HepG2 (cell line): ENCODE measurements around the gene MTHFR. TPM values are rescaled to one million over a fixed set of nuclear protein-coding genes. Genes with fewer than 3 reads are reported as not detected.
A peak's percentile ranks its signal among the peaks of the same experiment; 100 is the strongest.

Experiments used
- FOXK1 ChIP-seq: sonication (generic); formaldehyde crosslinking; IDR thresholded peaks from 2 replicates; pipeline ENCODE4 v1.4.0; 2020; ENCODE audit warnings: low read depth, missing genetic modification reagents, borderline replicate concordance
- KLF13 ChIP-seq: sonication (generic); formaldehyde crosslinking; IDR thresholded peaks from 2 replicates; pipeline ENCODE4 v1.4.0; 2020; ENCODE audit warnings: mild to moderate bottlenecking, missing genetic modification reagents
- ONECUT2 ChIP-seq: sonication (generic); formaldehyde crosslinking; IDR thresholded peaks from 2 replicates; pipeline ENCODE4 v1.4.0; 2020; ENCODE audit warnings: missing genetic modification reagents
- PPARG ChIP-seq: conservative IDR thresholded peaks from 2 replicates; pipeline ENCODE4 v1.6.1; 2016; ENCODE audit warnings: missing biosample characterization, missing genetic modification reagents
- ZFP41 ChIP-seq: sonication (generic); formaldehyde crosslinking; IDR thresholded peaks from 2 replicates; pipeline ENCODE4 v1.4.0; 2020; ENCODE audit warnings: mild to moderate bottlenecking, missing genetic modification reagents, borderline replicate concordance
- ZNF616 ChIP-seq: sonication (generic); formaldehyde crosslinking; IDR thresholded peaks from 2 replicates; pipeline ENCODE4 v1.5.0; 2020; ENCODE audit warnings: low read depth, mild to moderate bottlenecking, missing genetic modification reagents
- ZNF768 ChIP-seq: sonication (generic); formaldehyde crosslinking; IDR thresholded peaks from 2 replicates; pipeline ENCODE4 v1.4.0; 2020; ENCODE audit warnings: missing genetic modification reagents
- ZNF781 ChIP-seq: sonication (generic); formaldehyde crosslinking; IDR thresholded peaks from 2 replicates; pipeline ENCODE4 v1.5.1; 2020; ENCODE audit warnings: borderline replicate concordance, mild to moderate bottlenecking, missing genetic modification reagents; ENCODE audit errors: not compliant biosample characterization
- polyA plus RNA-seq, 8 experiments: library from polyadenylated mRNA; depleted of rRNA in 3 of 8; stranded (reverse) in 7 of 8; unstranded in 1 of 8; fragments of >200 nt; fragmentation: Illumina TruSeq in 4 of 8; extraction: Trizol in 4 of 8; gene quantifications; 2 replicates each; pipeline versions ENCODE4 v1.2.1 to v1.2.3, GENCODE V29; 2011 to 2016; ENCODE audit warnings: low read depth in 4 of 8, missing spikeins in 1 of 8, mixed read lengths in 1 of 8; ENCODE audit not compliant: insufficient read depth in 1 of 8
- total RNA-seq, 5 experiments: library from RNA; depleted of rRNA; stranded (reverse); fragments of >200 nt; fragmentation: Illumina TruSeq; extraction: Trizol; gene quantifications; 2 replicates each; pipeline ENCODE4 v1.2.3, GENCODE V29; 2016; ENCODE audit warnings: low read depth in 1 of 5
- TF ChIP-seq, protein P1 (sequence below): sonication (generic); formaldehyde crosslinking; conservative IDR thresholded peaks from 2 replicates; pipeline ENCODE4 v1.4.0; 2020; ENCODE audit warnings: mild to moderate bottlenecking, missing genetic modification reagents, moderate library complexity
- TF ChIP-seq, protein P2 (sequence below): sonication (generic); formaldehyde crosslinking; IDR thresholded peaks from 2 replicates; pipeline ENCODE4 v1.4.0; 2020; ENCODE audit warnings: low read depth, mild to moderate bottlenecking, missing genetic modification reagents
- TF ChIP-seq, protein P3 (sequence below): sonication (generic); formaldehyde crosslinking; IDR thresholded peaks from 2 replicates; pipeline ENCODE4 v1.4.0; 2020; ENCODE audit warnings: missing genetic modification reagents, borderline replicate concordance
- TF ChIP-seq, protein P4 (sequence below): sonication (generic); formaldehyde crosslinking; IDR thresholded peaks from 2 replicates; pipeline ENCODE4 v1.4.0; 2020; ENCODE audit warnings: missing genetic modification reagents, borderline replicate concordance
- TF ChIP-seq, protein P5 (sequence below): IDR thresholded peaks from 2 replicates; pipeline ENCODE4 v1.6.1; 2012; ENCODE audit warnings: low read depth, low read length, improper control_type of control experiment

Gene MTHFR
- total and polyA plus RNA-seq, 2 of the 13 experiments (the other 11 are each of a cell fraction or from before 2014, with no cell fraction given): 3.8 to 8.2 TPM

DNA sequence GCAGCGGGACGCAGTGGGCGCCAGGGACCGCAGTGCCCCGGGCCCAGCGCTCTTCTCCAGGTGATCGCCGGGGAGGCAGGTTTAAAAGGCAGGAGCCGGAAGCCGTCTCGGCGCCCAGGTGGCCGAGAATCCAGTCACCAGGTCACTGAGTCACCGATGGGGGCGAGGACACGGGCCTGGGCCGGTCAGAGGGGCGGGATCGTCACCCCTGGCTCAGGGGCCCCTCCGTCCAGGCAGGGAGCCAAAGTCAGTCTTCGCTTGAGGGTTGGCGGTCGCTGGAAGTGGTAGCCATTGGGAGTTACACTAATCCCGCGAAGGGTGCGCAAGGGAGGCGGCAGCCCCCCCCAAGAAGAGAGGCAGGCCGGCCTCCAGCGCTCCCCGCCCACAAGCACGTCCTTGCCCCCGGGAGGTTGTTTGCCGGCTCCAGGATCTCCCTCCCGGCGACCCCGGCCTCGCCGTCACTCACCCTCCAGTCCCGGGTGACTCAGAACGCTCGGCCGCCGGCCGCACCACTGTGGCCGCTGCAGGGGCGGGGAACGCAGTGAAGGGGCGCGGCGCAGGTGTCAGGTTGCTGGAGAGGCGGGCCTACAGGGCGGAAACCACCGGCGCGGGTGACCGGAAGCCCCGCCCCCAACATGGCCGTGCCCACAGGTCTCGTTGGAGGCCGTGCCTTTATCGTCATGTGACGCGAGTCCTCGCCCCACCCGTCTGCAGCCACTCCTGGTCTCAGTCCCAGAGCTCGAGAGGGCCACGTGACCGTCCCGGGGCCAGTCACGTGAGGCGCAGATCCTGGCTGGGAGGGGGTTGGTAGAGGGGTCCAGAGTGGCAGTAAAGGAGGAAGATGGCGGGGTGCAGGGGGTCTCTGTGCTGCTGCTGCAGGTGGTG lies at the start of gene MTHFR, which contains the start of gene CLCN6 (continued):
- TF ChIP-seq, protein P1, sequence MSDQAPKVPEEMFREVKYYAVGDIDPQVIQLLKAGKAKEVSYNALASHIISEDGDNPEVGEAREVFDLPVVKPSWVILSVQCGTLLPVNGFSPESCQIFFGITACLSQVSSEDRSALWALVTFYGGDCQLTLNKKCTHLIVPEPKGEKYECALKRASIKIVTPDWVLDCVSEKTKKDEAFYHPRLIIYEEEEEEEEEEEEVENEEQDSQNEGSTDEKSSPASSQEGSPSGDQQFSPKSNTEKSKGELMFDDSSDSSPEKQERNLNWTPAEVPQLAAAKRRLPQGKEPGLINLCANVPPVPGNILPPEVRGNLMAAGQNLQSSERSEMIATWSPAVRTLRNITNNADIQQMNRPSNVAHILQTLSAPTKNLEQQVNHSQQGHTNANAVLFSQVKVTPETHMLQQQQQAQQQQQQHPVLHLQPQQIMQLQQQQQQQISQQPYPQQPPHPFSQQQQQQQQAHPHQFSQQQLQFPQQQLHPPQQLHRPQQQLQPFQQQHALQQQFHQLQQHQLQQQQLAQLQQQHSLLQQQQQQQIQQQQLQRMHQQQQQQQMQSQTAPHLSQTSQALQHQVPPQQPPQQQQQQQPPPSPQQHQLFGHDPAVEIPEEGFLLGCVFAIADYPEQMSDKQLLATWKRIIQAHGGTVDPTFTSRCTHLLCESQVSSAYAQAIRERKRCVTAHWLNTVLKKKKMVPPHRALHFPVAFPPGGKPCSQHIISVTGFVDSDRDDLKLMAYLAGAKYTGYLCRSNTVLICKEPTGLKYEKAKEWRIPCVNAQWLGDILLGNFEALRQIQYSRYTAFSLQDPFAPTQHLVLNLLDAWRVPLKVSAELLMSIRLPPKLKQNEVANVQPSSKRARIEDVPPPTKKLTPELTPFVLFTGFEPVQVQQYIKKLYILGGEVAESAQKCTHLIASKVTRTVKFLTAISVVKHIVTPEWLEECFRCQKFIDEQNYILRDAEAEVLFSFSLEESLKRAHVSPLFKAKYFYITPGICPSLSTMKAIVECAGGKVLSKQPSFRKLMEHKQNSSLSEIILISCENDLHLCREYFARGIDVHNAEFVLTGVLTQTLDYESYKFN (CRISPR knock-in tag): peak; percentile 85
- TF ChIP-seq, protein P2, sequence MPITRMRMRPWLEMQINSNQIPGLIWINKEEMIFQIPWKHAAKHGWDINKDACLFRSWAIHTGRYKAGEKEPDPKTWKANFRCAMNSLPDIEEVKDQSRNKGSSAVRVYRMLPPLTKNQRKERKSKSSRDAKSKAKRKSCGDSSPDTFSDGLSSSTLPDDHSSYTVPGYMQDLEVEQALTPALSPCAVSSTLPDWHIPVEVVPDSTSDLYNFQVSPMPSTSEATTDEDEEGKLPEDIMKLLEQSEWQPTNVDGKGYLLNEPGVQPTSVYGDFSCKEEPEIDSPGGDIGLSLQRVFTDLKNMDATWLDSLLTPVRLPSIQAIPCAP (CRISPR knock-in tag): no peak
- TF ChIP-seq ZNF781: no peak
- 0 out of 2 replicates have a peak, but pooled peaks have one; percentile 60 for TF ChIP-seq ZNF616
- TF ChIP-seq, protein P3, sequence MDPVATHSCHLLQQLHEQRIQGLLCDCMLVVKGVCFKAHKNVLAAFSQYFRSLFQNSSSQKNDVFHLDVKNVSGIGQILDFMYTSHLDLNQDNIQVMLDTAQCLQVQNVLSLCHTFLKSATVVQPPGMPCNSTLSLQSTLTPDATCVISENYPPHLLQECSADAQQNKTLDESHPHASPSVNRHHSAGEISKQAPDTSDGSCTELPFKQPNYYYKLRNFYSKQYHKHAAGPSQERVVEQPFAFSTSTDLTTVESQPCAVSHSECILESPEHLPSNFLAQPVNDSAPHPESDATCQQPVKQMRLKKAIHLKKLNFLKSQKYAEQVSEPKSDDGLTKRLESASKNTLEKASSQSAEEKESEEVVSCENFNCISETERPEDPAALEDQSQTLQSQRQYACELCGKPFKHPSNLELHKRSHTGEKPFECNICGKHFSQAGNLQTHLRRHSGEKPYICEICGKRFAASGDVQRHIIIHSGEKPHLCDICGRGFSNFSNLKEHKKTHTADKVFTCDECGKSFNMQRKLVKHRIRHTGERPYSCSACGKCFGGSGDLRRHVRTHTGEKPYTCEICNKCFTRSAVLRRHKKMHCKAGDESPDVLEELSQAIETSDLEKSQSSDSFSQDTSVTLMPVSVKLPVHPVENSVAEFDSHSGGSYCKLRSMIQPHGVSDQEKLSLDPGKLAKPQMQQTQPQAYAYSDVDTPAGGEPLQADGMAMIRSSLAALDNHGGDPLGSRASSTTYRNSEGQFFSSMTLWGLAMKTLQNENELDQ: no peak
- peak; percentile 72 for TF ChIP-seq FOXK1 (CRISPR knock-in tag)
- no peak for TF ChIP-seq KLF13 (CRISPR knock-in tag)
- TF ChIP-seq, protein P4, sequence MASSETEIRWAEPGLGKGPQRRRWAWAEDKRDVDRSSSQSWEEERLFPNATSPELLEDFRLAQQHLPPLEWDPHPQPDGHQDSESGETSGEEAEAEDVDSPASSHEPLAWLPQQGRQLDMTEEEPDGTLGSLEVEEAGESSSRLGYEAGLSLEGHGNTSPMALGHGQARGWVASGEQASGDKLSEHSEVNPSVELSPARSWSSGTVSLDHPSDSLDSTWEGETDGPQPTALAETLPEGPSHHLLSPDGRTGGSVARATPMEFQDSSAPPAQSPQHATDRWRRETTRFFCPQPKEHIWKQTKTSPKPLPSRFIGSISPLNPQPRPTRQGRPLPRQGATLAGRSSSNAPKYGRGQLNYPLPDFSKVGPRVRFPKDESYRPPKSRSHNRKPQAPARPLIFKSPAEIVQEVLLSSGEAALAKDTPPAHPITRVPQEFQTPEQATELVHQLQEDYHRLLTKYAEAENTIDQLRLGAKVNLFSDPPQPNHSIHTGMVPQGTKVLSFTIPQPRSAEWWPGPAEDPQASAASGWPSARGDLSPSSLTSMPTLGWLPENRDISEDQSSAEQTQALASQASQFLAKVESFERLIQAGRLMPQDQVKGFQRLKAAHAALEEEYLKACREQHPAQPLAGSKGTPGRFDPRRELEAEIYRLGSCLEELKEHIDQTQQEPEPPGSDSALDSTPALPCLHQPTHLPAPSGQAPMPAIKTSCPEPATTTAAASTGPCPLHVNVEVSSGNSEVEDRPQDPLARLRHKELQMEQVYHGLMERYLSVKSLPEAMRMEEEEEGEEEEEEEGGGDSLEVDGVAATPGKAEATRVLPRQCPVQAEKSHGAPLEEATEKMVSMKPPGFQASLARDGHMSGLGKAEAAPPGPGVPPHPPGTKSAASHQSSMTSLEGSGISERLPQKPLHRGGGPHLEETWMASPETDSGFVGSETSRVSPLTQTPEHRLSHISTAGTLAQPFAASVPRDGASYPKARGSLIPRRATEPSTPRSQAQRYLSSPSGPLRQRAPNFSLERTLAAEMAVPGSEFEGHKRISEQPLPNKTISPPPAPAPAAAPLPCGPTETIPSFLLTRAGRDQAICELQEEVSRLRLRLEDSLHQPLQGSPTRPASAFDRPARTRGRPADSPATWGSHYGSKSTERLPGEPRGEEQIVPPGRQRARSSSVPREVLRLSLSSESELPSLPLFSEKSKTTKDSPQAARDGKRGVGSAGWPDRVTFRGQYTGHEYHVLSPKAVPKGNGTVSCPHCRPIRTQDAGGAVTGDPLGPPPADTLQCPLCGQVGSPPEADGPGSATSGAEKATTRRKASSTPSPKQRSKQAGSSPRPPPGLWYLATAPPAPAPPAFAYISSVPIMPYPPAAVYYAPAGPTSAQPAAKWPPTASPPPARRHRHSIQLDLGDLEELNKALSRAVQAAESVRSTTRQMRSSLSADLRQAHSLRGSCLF (CRISPR knock-in tag): no peak
- peak; percentile 8; the same call in 1 of the 2 replicates for TF ChIP-seq ONECUT2 (CRISPR knock-in tag)
- TF ChIP-seq, protein P5, sequence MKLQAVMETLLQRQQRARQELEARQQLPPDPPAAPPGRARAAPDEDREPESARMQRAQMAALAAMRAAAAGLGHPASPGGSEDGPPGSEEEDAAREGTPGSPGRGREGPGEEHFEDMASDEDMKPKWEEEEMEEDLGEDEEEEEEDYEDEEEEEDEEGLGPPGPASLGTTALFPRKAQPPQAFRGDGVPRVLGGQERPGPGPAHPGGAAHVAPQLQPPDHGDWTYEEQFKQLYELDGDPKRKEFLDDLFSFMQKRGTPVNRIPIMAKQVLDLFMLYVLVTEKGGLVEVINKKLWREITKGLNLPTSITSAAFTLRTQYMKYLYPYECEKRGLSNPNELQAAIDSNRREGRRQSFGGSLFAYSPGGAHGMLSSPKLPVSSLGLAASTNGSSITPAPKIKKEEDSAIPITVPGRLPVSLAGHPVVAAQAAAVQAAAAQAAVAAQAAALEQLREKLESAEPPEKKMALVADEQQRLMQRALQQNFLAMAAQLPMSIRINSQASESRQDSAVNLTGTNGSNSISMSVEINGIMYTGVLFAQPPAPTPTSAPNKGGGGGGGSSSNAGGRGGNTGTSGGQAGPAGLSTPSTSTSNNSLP: no peak
- peak; percentile 37; the same call in 1 of the 2 replicates for TF ChIP-seq ZFP41
- TF ChIP-seq ZNF768 (CRISPR knock-in tag): no peak
- 0 out of 2 replicates have a peak, but pooled peaks have one; percentile 8 for TF ChIP-seq PPARG (CRISPR knock-in tag)
